HL-60/S4 treated with phorbol 12-myristate 13-acetate at 8.2 ng/mL for 4 days and 3 days (cell line): ENCODE measurements around the gene KCNK16.
"Not testable (repeated sequence)": the region's sequence is repeated elsewhere in the genome, so short reads cannot be mapped to it uniquely, and the experiment has no call there.

Source experiments
- in situ Hi-C: fragments of 300-500 bp; cut with MboI; formaldehyde crosslinking; loops from 2 replicates; pipeline ENCODE4 v1.15.0; 2022; ENCODE audit warnings: low sequenced_read_pairs

Gene KCNK16

DNA sequence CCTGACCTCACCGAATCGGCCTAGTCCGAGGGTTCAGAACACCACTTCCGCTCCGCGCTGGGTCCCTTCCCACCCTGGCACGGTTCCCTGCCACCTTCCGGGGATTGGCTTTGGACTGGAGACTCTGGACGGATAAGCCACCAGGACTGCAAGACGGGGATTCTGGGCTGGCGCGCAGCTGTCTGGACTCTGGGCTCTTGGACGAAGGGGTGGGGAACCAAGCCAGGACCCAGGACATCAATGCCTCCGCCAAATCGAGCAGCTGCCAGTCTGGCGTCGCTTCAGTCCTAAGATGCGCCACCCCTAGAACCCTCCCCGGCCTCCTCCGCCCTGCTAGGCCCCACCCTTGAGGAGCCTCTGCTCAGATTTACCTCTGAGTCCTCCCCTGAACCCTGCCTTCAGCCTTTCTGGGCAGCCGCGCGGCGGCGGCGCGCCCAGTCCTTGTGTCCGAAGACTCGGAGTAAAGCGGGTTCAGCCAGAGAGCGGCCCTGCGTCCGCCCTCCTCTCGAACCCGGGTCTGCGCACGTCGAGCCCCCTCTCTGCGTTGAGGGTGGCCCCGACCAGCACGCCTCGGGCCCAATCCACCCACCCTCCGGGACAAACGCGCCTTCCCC lies 9.5 kb downstream of the KCNK16 start:
- in situ Hi-C loops = no loop called here

DNA sequence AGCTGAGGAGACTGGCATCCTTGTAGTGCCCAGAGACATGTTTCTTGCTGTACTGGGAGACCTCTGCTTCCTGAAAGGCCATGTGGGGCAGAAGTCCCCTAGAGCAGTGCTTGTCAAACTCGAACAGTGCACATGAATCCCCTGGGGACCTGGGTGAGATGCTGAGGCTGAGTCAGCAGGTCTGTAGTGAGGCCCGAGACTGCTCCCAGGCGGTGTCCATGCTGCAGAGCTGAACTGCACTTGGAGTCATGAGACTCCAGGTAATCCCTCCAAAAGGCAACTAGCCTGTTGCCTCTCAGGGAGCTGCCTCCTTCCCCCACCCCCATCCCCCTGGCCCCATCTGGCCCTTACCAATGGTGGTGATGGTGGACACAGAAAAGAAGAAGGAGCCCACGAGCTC lies 12.0 kb downstream of the KCNK16 start:
- in situ Hi-C loops = no loop called here

DNA sequence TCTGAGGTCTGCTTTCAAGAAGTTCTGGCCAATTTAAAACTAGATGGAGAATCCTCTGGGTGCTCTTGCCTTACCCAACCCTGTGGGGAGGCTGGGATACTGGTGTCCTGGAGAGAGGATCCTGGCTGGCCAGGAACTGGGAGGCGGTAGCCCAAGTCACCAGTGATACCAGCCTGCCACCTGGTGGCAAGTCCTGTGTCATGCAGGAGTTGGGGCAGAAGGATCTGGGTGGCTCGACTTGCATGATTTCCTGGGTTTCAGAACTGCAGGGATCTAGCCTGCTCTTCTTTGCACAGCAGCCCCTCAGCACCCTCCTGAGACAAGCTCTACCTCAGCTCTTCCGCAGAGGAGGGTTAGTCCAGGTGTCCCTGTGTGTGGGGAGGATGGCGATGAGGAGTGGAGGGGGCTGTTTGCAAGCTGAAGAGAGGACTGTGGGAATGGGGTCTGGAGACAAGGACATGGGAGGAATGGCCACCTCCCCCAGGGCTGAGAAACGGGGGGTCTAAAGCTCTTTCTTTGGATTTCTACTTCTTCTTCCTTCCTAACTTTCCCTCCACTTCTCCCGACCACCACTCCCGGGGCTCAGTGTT lies 12.5 kb downstream of the KCNK16 start:
- in situ Hi-C loops = no loop called here

DNA sequence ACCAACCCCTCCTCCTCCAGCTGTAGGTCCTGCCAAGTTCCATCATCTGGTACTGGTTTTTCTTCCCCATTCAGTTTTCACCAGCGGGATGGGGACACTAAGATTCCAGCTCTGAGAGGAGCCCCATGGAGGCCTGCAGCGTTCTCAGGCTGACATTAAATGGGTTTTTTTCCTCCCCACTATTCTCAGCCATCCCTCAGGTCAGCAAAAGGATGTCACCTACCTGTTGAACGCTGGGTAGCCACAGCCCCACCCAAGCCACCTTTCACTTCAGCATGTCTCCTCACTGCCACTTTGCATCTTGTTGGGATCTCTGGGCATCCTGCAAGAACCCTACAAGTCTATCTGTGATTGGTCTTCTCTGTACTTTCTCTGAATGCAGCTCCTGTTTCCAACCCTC lies 15.0 kb downstream of the KCNK16 start:
- in situ Hi-C loops = no loop called here

DNA sequence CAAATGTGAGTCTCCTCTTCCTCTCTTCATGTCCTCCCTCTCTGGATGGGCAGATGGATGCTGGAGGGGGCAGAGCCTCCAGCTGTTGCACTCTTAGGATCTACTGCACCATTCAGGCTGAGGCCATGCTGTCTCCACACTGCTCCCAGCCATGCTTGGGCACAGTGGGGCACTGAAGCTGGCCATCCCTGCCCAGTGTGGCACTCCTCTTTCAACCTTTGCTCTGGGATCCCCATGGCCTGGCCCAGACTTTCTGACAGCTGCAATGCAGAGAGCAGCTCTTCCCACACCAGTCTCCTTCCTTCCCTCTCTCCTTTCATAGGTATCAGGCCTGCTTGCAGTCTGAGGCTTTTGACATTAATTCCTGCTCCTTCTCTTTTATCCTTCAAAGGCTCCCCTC lies 17.6 kb downstream of the KCNK16 start:
- in situ Hi-C loops = loop anchor here (5.0 kb wide), 1 partner anchor 138 kb away; no protein-coding TSS in a partner anchor

DNA sequence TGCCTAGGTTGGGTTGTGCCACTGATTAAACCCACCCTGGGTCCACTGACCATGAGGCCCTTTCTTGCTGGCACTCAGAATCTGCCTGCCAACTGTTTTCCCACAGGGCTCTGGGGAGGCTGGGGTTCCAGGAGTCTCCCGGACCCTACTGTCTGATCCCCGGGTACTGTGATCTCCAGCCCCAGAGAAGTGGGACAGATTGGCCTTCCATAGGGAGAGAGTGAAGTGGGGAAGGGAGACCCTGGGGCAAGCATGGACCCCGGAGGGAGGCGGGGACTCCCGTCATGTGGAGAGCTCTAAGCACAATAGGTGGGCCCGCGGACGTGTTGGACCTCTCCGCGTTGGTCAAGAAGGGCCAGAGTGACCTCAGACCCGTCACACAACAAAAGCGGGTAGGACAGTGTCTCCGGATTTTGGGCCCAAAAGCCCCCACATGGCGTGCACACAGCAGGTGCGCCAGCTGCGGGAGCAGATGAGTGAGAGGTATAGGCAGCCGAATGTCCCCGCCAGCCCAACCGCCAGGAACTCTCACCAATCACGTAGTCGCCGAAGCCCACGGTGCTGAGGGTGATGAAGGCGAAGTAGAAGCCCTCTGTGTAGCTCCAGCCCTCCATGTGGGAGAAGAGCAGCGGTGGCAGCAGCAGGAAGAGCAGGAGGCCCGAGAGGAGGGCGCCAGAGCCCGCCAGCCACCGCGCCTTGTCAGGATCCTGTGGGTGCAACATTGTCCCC lies 18.9 kb downstream of the KCNK16 start:
- in situ Hi-C loops = loop anchor here (5.0 kb wide), 1 partner anchor 136 kb away; no protein-coding TSS in a partner anchor

DNA sequence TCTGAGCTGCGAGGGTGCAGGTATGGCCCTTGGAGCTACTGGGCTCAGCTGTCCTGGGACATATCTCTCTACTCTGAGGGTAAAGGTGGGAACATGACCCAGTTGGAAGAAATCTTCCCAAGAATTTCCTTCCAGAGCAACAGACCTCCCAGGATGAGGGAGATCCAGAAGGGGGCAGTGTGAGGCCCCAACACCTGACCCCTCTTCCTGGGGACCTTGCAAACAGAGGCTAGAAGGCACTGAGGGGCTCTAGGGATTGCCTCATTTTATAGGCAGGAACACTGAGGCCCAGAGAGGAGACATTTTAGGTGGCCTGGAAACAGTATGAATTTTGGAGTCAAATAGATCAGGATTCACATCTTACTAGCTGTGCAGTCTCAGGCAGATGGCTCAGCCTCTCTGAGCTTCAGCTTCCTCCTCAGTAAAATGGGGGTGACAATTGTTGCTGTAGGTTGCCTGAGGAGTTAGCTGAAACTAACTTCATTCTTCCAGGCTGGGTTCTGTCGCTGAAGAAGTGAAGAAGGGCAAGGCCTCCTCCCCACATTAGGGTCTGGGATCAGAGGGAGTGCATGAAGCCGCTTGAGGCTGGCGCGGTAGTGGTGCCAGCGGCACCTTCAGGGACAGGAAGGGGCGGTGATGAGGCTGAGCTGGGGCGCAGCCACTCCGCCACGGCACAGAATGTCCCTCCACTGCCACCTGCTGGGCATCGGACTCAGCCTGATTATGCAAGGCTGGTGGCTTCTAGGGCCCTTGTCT lies 19.7 kb downstream of the KCNK16 start:
- in situ Hi-C loops = loop anchor here (5.0 kb wide), 1 partner anchor 136 kb away; no protein-coding TSS in a partner anchor

DNA sequence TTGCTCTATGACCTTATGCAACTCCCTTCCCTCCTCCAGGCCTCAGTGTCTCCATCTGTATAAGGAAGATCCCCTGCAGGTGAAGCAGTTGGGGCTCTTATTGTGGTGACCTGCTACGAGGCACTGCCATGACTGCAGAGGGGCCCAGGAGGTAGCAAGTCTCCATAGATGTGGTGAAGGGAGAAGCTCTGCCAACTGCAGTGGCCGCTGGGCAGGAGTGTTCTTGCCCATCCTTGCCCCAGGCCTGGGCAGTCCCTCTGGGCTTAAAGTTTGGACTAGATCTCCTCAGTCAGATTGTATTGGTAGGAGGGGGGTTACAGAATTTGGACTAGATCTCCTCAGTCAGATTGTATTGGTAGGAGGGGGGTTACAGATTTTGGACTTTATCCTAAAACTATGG lies 20.5 kb downstream of the KCNK16 start:
- in situ Hi-C loops = loop anchor here (5.0 kb wide), 1 partner anchor 135 kb away; no protein-coding TSS in a partner anchor

DNA sequence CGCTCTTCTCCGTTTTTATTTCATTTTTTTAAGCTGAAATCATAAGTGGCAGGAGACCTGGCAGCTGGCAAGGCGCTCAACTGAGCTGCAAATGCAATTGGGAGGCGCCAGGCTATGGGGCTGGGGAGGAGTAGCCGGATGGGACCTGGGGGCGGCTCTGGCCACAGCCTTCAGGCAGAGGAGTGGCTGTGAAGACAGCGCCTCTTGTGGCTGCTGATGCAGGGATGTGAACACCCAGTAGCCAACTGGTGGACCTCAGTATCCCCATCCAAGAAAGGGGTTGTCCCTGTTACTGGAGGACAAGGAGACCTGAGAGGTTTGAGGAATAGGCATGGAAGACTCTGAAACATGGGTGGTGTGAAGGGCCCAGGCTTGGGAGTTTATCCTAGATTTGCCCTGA lies 20.9 kb downstream of the KCNK16 start:
- in situ Hi-C loops = loop anchor here (5.0 kb wide), 1 partner anchor 134 kb away; no protein-coding TSS in a partner anchor

DNA sequence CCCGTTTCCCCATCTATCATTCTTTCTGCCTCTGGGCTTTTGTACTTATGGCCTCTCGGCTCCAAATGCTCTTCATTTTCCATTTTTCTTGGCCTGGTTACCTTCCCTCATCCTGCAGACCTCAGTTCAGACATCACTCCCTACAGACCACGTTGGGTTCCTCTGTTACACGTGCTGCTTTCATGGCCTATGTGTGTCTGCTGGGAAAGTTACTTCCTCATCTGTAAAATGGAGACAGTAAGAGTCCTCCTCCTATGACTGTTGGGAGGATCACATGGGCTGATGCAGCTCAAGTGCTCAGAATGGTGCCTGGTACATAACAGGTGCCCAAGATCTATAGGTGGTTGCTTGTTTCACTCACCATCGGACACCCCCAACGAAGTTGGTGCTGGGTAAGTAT lies 21.8 kb downstream of the KCNK16 start:
- in situ Hi-C loops = loop anchor here (5.0 kb wide), 1 partner anchor 133 kb away; no protein-coding TSS in a partner anchor

DNA sequence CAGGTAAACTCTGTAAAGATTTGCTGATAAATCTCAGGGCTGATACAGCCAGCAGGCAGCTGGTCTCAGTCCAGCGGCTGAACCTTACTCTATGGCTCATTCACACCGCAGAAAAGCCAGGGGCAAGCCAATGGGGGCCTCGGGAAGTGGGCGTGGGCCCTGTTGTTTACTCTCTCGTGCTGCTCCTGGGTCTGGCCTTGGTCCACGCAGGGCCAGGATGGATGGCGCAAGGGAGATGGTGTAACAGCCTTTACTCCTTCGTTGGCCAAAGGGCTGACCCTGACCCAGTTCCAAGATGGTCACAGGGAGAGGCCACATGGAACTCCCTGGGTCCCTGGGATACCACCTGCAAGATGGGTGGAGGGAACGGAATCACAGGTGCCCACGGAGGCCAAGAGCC lies 24.4 kb downstream of the KCNK16 start:
- in situ Hi-C loops = no loop called here

DNA sequence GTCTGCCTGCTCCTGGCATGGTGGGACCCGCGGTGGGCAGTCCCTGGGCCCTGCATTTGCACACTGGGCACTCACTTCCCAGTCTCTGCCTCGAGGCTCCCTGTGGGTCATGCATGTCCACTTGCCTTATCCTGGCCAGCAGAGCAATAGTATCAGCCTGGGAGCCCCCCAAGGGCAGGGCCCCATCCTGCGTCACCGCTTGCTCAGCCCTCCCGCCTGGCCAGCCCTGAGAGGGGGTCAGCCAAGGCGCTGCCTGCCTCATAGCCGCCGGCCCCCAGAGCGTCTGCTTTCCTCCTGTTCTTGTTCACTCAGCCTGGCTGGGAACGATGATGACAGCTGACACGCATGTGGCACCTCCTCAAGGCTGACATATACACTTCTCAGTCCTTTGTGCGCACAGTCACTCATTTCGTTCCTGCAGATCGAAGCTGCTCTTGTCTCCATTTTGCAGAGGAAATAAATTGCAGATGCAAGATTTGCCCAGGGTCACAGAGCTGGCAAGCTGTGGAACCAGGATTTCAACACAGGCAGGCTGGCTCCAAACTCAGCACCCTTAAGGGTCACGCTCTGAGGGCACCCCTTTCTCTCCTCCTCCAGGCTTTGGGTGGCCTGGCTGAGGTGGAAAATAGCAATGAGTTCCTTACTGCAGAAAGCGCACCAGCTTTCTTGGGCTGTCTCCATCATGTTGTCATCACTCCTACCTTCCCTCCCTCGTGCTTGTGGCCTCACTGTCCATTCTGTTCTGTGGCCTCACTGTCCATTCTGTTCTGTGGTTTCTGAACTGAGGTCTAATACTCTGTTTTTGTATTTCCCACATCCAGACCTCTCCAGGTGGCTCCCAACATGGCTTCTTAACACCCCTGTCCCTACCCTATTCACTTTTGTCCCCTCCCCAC lies 25.5 kb downstream of the KCNK16 start:
- in situ Hi-C loops = no loop called here

DNA sequence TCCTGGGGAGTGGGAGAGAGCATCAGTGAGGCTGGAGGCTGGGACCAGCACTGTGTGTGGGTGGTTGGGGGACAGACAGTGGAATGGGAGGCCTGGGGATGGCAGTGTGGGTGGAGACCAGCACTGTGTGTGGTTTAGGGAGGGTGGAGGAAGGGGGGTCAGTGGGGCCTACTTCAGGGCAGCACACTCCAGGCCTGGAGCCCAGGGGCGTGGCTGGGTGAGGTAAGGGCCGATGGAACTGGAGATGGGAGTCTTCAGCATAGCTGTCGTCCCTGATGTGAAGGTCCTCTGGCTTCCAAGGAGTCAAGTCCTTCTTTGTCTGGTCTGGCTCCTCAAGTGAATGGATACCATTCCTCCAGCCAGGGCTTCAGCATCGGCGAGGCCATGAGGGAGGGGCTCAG lies 26.9 kb downstream of the KCNK16 start:
- in situ Hi-C loops = no loop called here

DNA sequence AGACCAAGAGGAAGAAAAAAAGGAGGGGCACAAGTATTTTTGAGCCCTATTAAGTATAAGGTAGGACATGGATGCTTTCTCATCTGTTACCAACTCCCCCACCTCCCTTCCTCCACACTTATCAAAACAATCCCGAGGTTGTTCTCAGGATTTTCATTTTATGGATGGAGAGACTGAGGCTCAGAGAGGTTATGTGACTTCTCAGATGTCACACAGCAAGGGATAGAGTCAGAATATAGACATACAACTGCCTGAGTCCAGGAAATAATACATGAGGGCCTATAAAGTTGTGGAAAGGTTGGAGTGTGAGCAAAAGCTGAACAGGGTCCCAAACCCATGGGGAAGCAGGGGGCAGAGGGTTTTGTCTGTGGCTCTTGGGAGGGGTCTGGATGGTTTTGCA lies 27.6 kb downstream of the KCNK16 start:
- in situ Hi-C loops = no loop called here

DNA sequence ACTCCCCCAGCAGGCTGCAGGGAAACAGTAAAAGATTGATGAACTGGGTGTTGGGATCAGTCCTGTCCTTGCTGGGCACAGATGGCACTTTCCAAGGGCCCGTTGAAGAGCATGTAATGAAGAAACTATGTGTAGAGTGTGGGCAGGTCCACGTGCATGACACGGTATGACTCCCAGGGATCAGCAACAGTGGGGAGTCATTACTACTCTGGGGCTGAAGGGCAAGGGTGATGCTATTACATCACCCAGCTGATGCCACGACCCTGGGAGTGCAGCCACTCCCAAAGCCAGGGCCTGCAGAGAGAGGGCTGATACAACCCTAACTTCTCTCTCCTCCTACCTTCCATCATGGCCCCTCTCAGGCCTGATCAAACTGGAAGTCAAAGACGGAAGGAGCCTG lies 28.4 kb downstream of the KCNK16 start:
- in situ Hi-C loops = no loop called here

DNA sequence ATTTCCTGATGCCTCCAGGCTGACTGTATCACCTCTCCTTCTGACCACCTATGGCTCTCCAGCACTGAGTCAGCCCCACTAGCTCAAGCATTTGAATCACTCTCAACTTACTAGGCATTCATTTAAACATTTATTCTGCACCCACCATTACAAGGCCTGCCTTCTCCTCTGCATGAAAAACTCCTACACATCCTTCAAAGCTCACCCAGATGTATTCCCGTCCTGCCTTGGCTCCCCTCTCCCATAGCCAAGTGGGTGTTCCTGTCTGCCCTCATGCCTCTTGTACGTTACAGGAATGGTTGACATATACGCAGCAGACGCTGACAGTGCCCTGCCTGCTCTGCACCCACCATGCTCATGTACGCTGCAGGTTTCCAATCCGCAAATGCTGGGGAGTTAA lies 29.9 kb downstream of the KCNK16 start:
- in situ Hi-C loops = no loop called here

DNA sequence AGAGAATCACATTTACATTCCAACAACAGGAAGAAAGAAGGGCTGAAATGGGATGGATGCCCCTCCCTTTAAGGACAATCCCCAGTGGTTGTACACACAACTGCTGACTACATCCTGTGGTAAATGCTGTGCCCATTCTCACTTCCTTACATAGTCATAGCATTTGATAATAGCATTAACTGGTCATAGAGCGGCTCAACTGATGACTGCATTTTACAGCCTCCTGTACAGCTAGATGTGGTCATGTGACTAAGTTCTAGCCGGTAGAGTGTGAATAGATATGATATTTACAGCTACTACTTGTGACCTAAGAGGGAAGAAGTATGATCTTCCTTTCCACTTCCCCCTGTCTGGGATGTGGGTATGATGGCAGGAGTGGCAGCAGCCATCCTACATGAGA lies 33.0 kb downstream of the KCNK16 start:
- in situ Hi-C loops = no loop called here

DNA sequence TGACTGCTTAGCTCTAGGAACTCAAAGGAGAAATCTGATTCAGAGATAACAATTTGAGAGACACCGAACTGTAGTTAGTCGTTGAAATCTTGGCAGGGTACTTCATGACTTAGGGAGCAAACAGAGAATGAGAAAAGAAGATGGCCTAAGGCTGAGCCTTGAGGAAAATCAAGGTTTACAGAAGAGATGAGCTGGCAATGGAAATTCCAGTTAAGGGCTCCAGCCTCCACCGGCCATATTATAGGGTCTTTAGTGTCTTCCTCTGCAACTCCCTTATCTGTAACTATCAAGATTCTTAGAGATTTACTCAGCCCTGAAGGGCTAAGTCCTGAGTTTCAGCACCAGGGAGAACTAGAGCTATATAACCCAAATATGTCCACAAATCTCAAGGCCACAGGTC lies 34.9 kb downstream of the KCNK16 start:
- in situ Hi-C loops = no loop called here

DNA sequence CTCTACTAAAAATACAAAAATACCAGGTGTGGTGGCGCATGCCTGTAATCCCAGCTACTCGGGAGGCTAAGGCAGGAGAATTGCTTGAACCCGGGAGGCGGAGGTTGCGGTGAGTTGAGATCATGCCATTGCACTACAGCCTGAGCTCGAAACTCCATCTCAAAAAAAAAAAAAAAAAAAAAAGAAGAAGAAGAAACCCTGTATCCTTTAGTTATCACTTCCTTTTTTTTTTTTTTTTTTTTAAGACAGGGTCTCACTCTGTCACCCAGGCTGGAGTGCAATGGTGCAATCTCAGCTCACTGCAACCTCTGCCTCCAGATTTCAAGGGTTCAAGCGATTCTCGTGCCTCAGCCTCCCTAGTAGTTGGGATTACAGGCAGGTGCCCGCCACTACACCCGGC lies 35.9 kb downstream of the KCNK16 start:
- in situ Hi-C loops = not testable (repeated sequence)

DNA sequence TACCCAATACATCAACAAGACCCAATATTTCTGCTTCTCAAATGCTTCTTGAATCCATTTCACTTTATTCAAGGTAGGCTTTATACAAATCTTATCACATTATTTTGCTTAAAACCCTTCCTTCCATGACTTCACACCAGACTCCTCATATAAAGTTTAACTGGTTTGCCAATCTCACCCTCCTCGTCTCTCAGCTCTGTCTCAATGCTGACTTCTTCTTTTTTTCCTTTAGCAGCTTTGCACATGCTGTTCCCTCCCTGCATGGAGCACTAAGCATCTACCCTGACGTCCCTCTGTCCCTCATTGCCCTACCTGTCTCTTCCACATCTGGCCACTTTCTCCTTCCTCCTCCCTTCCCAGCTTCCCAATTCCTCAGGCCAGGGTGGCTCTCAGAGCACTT lies 39.7 kb downstream of the KCNK16 start:
- in situ Hi-C loops = no loop called here
